ENCODE measurements around the gene SOX30. TPM values are rescaled to one million over a fixed set of nuclear protein-coding genes. Genes with fewer than 3 reads are reported as not detected.

The SOX30 gene
- polyA plus RNA-seq, 1 donor: 1.0 TPM

- H3K4me1 ChIP-seq (ENCODE audit: control insufficient read depth, insufficient read depth, low read length): no peaks in the 10 kb centered on the region
- H3K27ac ChIP-seq (ENCODE audit: low read length): no peak overlapping the region
- 100% methylated on average over 1 of the region's 2 CpGs for WGBS (ENCODE audit: insufficient coverage, low lambda C conversion rate)
- H3K36me3 ChIP-seq (ENCODE audit: control insufficient read depth, insufficient read depth, low read length): no peaks in the 10 kb centered on the region
- H3K27me3 ChIP-seq (ENCODE audit: control insufficient read depth, insufficient read depth, low read length): no peaks in the 10 kb centered on the region
- H3K4me3 ChIP-seq (ENCODE audit: low read length): no peak overlapping the region
- no peaks in the 10 kb centered on the region for H3K9me3 ChIP-seq (ENCODE audit: control insufficient read depth, low read depth, low read length)
- no peak for DNase-seq
Observed at GRCh38 chr5:157630341-157630740, 21.9 kb downstream of the SOX30 start.

- no CpG with 5 or more reads among the region's 6 CpGs for WGBS (ENCODE audit: insufficient coverage, low lambda C conversion rate)
- H3K9me3 ChIP-seq (ENCODE audit: control insufficient read depth, low read depth, low read length): no peaks in the 10 kb centered on the region
- no peaks in the 10 kb centered on the region for H3K27me3 ChIP-seq (ENCODE audit: control insufficient read depth, insufficient read depth, low read length)
- H3K4me1 ChIP-seq (ENCODE audit: control insufficient read depth, insufficient read depth, low read length): no peaks in the 10 kb centered on the region
- no peak for DNase-seq
- no peaks in the 10 kb centered on the region for H3K36me3 ChIP-seq (ENCODE audit: control insufficient read depth, insufficient read depth, low read length)
- H3K27ac ChIP-seq (ENCODE audit: low read length): no peak overlapping the region
- no peak overlapping the region for H3K4me3 ChIP-seq (ENCODE audit: low read length)
Observed at GRCh38 chr5:157626831-157627230, 25.4 kb downstream of the SOX30 start.

GRCh38 chr5:157624144-157624543 is 28.1 kb downstream of the SOX30 start:
- Histone ChIP-seq H3K4me3 (ENCODE audit: low read length) (no peak overlapping the region), H3K27me3 (ENCODE audit: control insufficient read depth, insufficient read depth, low read length) (no peaks in the 10 kb centered on the region), H3K4me1 (ENCODE audit: control insufficient read depth, insufficient read depth, low read length) (no peaks in the 10 kb centered on the region), H3K27ac (ENCODE audit: low read length) (no peak overlapping the region), H3K9me3 (ENCODE audit: control insufficient read depth, low read depth, low read length) (no peaks in the 10 kb centered on the region), H3K36me3 (ENCODE audit: control insufficient read depth, insufficient read depth, low read length) (no peaks in the 10 kb centered on the region)
- peak in 1 of 2 donors; percentile 33 for DNase-seq
- WGBS (ENCODE audit: insufficient coverage, low lambda C conversion rate): 20% methylated on average over 1 of the region's 2 CpGs

- H3K27ac ChIP-seq (ENCODE audit: low read length): no peak overlapping the region
- H3K4me1 ChIP-seq (ENCODE audit: control insufficient read depth, insufficient read depth, low read length): no peaks in the 10 kb centered on the region
- DNase-seq: no peak
- H3K9me3 ChIP-seq (ENCODE audit: control insufficient read depth, low read depth, low read length): peaks cover 3% of the 10 kb centered on the region
- no peaks in the 10 kb centered on the region for H3K36me3 ChIP-seq (ENCODE audit: control insufficient read depth, insufficient read depth, low read length)
- no peaks in the 10 kb centered on the region for H3K27me3 ChIP-seq (ENCODE audit: control insufficient read depth, insufficient read depth, low read length)
- H3K4me3 ChIP-seq (ENCODE audit: low read length): no peak overlapping the region
Observed at GRCh38 chr5:157620776-157621175, 31.5 kb downstream of the SOX30 start.

- no peaks in the 10 kb centered on the region for H3K27me3 ChIP-seq (ENCODE audit: control insufficient read depth, insufficient read depth, low read length)
- H3K36me3 ChIP-seq (ENCODE audit: control insufficient read depth, insufficient read depth, low read length): no peaks in the 10 kb centered on the region
- DNase-seq: no peak
- no peaks in the 10 kb centered on the region for H3K4me1 ChIP-seq (ENCODE audit: control insufficient read depth, insufficient read depth, low read length)
- H3K4me3 ChIP-seq (ENCODE audit: low read length): no peak overlapping the region
- H3K27ac ChIP-seq (ENCODE audit: low read length): no peak overlapping the region
- no CpG with 5 or more reads among the region's 8 CpGs for WGBS (ENCODE audit: insufficient coverage, low lambda C conversion rate)
- peaks cover 3% of the 10 kb centered on the region for H3K9me3 ChIP-seq (ENCODE audit: control insufficient read depth, low read depth, low read length)
Observed at GRCh38 chr5:157618191-157618765, 34.0 kb downstream of the SOX30 start.

GRCh38 chr5:157616785-157617184 is 35.5 kb downstream of the SOX30 start:
- DNase-seq: no peak
- Histone ChIP-seq H3K27me3 (ENCODE audit: control insufficient read depth, insufficient read depth, low read length) (no peaks in the 10 kb centered on the region), H3K4me1 (ENCODE audit: control insufficient read depth, insufficient read depth, low read length) (no peaks in the 10 kb centered on the region), H3K36me3 (ENCODE audit: control insufficient read depth, insufficient read depth, low read length) (no peaks in the 10 kb centered on the region), H3K27ac (ENCODE audit: low read length) (no peak overlapping the region), H3K9me3 (ENCODE audit: control insufficient read depth, low read depth, low read length) (peaks cover 3% of the 10 kb centered on the region), H3K4me3 (ENCODE audit: low read length) (no peak overlapping the region)
- no CpG with 5 or more reads among the region's 4 CpGs for WGBS (ENCODE audit: insufficient coverage, low lambda C conversion rate)

GRCh38 chr5:157613385-157614245 is 38.6 kb downstream of the SOX30 start:
- Histone ChIP-seq H3K9me3 (ENCODE audit: control insufficient read depth, low read depth, low read length) (peaks cover 3% of the 10 kb centered on the region), H3K27ac (ENCODE audit: low read length) (no peak overlapping the region), H3K4me1 (ENCODE audit: control insufficient read depth, insufficient read depth, low read length) (no peaks in the 10 kb centered on the region), H3K36me3 (ENCODE audit: control insufficient read depth, insufficient read depth, low read length) (no peaks in the 10 kb centered on the region), H3K4me3 (ENCODE audit: low read length) (no peak overlapping the region), H3K27me3 (ENCODE audit: control insufficient read depth, insufficient read depth, low read length) (no peaks in the 10 kb centered on the region)
- peak in 1 of 2 donors; percentile 35 for DNase-seq
- whole genome bisulfite sequencing (ENCODE audit: insufficient coverage, low lambda C conversion rate): no CpG with 5 or more reads among the region's 11 CpGs

- H3K4me3 ChIP-seq (ENCODE audit: low read length): no peak overlapping the region
- no peaks in the 10 kb centered on the region for H3K9me3 ChIP-seq (ENCODE audit: control insufficient read depth, low read depth, low read length)
- H3K4me1 ChIP-seq (ENCODE audit: control insufficient read depth, insufficient read depth, low read length): no peaks in the 10 kb centered on the region
- no peaks in the 10 kb centered on the region for H3K27me3 ChIP-seq (ENCODE audit: control insufficient read depth, insufficient read depth, low read length)
- WGBS (ENCODE audit: insufficient coverage, low lambda C conversion rate): 62% methylated on average over 2 of the region's 5 CpGs
- DNase-seq: no peak
- no peak overlapping the region for H3K27ac ChIP-seq (ENCODE audit: low read length)
- no peaks in the 10 kb centered on the region for H3K36me3 ChIP-seq (ENCODE audit: control insufficient read depth, insufficient read depth, low read length)
Observed at GRCh38 chr5:157612581-157612980, 39.7 kb downstream of the SOX30 start.

- Histone ChIP-seq H3K27ac (ENCODE audit: low read length) (no peak overlapping the region), H3K4me3 (ENCODE audit: low read length) (no peak overlapping the region), H3K36me3 (ENCODE audit: control insufficient read depth, insufficient read depth, low read length) (no peaks in the 10 kb centered on the region), H3K4me1 (ENCODE audit: control insufficient read depth, insufficient read depth, low read length) (no peaks in the 10 kb centered on the region), H3K9me3 (ENCODE audit: control insufficient read depth, low read depth, low read length) (no peaks in the 10 kb centered on the region), H3K27me3 (ENCODE audit: control insufficient read depth, insufficient read depth, low read length) (no peaks in the 10 kb centered on the region)
- 67% methylated on average over 3 of the region's 10 CpGs for WGBS (ENCODE audit: insufficient coverage, low lambda C conversion rate)
- no peak for DNase-seq
Observed at GRCh38 chr5:157611571-157612476, 40.4 kb downstream of the SOX30 start.

GRCh38 chr5:157610990-157611389 is 41.2 kb downstream of the SOX30 start:
- Histone ChIP-seq H3K36me3 (ENCODE audit: control insufficient read depth, insufficient read depth, low read length) (no peaks in the 10 kb centered on the region), H3K4me1 (ENCODE audit: control insufficient read depth, insufficient read depth, low read length) (no peaks in the 10 kb centered on the region), H3K27me3 (ENCODE audit: control insufficient read depth, insufficient read depth, low read length) (no peaks in the 10 kb centered on the region), H3K27ac (ENCODE audit: low read length) (no peak overlapping the region), H3K4me3 (ENCODE audit: low read length) (no peak overlapping the region), H3K9me3 (ENCODE audit: control insufficient read depth, low read depth, low read length) (no peaks in the 10 kb centered on the region)
- DNase-seq: no peak
- no CpG with 5 or more reads among the region's 5 CpGs for WGBS (ENCODE audit: insufficient coverage, low lambda C conversion rate)

Data from large intestine (tissue), 3 donors.